ENCODE results near the gene HMCN2. TPM values are rescaled to one million over a fixed set of nuclear protein-coding genes. Genes with fewer than 3 reads are reported as not detected.

The HMCN2 gene
- total RNA-seq, 6 experiments from 2014 or later: 0.31 to 2.0 (median 1.1) TPM

GRCh38 chr9:130447193-130447816, 181.7 kb downstream of the HMCN2 start:
- Histone ChIP-seq H3K4me3 (peak overlapping the region; percentile 81 to 96 (median 94)), H3K27me3 (no peaks in the 10 kb centered on the region), H3K36me3 (peaks cover 0 to 3% (median 0%) of the 10 kb centered on the region in 4 donors), H3K4me1 (peaks cover 0 to 76% (median 35%) of the 10 kb centered on the region in 4 donors), H3K27ac (peak overlapping the region; percentile 80 to 99 (median 91)), H3K9me3 (no peaks in the 10 kb centered on the region)
- intact Hi-C loops (cut with DNase I): no loop called here
- 28% methylated on average over 7 of the region's 12 CpGs for WGBS (ENCODE audit: insufficient coverage, low coverage, low lambda C conversion rate, missing lambda C conversion rate)
- TF ChIP-seq, protein P1, sequence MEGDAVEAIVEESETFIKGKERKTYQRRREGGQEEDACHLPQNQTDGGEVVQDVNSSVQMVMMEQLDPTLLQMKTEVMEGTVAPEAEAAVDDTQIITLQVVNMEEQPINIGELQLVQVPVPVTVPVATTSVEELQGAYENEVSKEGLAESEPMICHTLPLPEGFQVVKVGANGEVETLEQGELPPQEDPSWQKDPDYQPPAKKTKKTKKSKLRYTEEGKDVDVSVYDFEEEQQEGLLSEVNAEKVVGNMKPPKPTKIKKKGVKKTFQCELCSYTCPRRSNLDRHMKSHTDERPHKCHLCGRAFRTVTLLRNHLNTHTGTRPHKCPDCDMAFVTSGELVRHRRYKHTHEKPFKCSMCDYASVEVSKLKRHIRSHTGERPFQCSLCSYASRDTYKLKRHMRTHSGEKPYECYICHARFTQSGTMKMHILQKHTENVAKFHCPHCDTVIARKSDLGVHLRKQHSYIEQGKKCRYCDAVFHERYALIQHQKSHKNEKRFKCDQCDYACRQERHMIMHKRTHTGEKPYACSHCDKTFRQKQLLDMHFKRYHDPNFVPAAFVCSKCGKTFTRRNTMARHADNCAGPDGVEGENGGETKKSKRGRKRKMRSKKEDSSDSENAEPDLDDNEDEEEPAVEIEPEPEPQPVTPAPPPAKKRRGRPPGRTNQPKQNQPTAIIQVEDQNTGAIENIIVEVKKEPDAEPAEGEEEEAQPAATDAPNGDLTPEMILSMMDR (IDR thresholded peaks at IDR 0.05): no peak
- no peak for TF ChIP-seq POLR2A (IDR thresholded peaks at IDR 0.05)
- ATAC-seq (no peak), DNase-seq (peak in 1 of 3 donors; percentile 54)

- WGBS (ENCODE audit: insufficient coverage, low coverage, low lambda C conversion rate, missing lambda C conversion rate): 44% methylated on average over 9 of the region's 12 CpGs
- intact Hi-C loops (cut with DNase I): no loop called here
- ATAC-seq: no peak
- DNase-seq: peak in 1 of 3 donors; percentile 62
- H3K9me3 ChIP-seq: no peaks in the 10 kb centered on the region
- H3K4me1 ChIP-seq: peaks cover 0 to 76% (median 38%) of the 10 kb centered on the region in 4 donors
- H3K27me3 ChIP-seq: no peaks in the 10 kb centered on the region
- peak overlapping the region in 1 of 3 donors; percentile 96 for H3K4me3 ChIP-seq
- peaks cover 0 to 6% (median 2%) of the 10 kb centered on the region in 4 donors for H3K36me3 ChIP-seq
- TF ChIP-seq POLR2A (IDR thresholded peaks at IDR 0.05): no peak
- TF ChIP-seq, protein P1 (IDR thresholded peaks at IDR 0.05): no peak
- H3K27ac ChIP-seq: peak overlapping the region in 2 of 3 donors; percentile 91 to 99
Observed at GRCh38 chr9:130448035-130448624, 182.6 kb downstream of the HMCN2 start.

GRCh38 chr9:130448771-130449603, 183.4 kb downstream of the HMCN2 start:
- 65% methylated on average over 7 of the region's 10 CpGs for WGBS (ENCODE audit: insufficient coverage, low coverage, low lambda C conversion rate, missing lambda C conversion rate)
- intact Hi-C loops (cut with DNase I): no loop called here
- H3K9me3 ChIP-seq: no peaks in the 10 kb centered on the region
- TF ChIP-seq, protein P1 (IDR thresholded peaks at IDR 0.05): no peak
- no peak for TF ChIP-seq POLR2A (IDR thresholded peaks at IDR 0.05)
- peaks cover 0 to 74% (median 36%) of the 10 kb centered on the region in 4 donors for H3K4me1 ChIP-seq
- peaks cover 0 to 7% (median 2%) of the 10 kb centered on the region in 4 donors for H3K36me3 ChIP-seq
- H3K4me3 ChIP-seq: no peak overlapping the region
- no peaks in the 10 kb centered on the region for H3K27me3 ChIP-seq
- DNase-seq: peak in 1 of 3 donors; percentile 55
- H3K27ac ChIP-seq: peak overlapping the region in 2 of 3 donors; percentile 21 to 99
- ATAC-seq: no peak

DNA sequence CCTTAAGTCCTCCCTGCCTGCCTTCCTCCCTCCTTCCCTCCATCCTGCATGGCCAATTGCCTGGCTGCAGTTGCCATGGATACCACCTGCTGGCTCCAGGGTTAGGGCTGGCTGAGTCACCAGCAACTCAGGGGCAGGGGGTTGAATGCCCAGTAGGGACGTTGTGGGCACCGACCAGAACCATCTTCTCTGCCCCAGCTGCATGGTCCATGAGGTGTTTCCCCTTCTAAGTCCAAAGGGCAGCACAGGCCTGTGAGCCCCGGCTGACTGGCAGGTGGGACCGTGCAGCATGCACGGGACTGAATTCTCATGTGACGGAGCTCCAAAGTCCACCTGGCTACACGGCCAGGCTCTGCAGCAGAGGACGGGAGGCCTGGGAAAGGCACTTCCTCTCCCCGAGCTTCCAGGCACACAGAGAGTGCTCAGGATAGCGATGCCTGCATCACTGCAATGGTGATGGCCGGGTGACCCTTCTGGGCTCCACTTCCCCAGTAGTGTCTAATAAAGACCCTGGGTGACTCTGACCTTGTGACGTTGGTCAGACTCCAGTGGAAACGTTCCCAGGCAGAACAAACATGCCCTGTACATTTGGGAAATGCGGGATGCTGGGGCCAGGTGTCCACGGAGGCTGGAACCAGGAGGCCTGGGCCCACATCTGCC, 184.9 kb downstream of the HMCN2 start:
- H3K27ac ChIP-seq: peak overlapping the region in 2 of 3 donors; percentile 60 to 99
- TF ChIP-seq, protein P1 (IDR thresholded peaks at IDR 0.05): no peak
- TF ChIP-seq POLR2A (IDR thresholded peaks at IDR 0.05): peak; percentile 52
- DNase-seq (peak; percentile 78 to 94 (median 92)), ATAC-seq (peak; percentile 43 to 71 (median 58))
- peaks cover 0 to 69% (median 34%) of the 10 kb centered on the region in 4 donors for H3K4me1 ChIP-seq
- H3K27me3 ChIP-seq: no peaks in the 10 kb centered on the region
- peak overlapping the region in 2 of 3 donors; percentile 0 to 2 for H3K4me3 ChIP-seq
- intact Hi-C loops (cut with DNase I): no loop called here
- WGBS (ENCODE audit: insufficient coverage, low coverage, low lambda C conversion rate, missing lambda C conversion rate): 30% methylated on average over 2 of the region's 15 CpGs
- no peaks in the 10 kb centered on the region for H3K9me3 ChIP-seq
- peaks cover 0 to 16% (median 4%) of the 10 kb centered on the region in 4 donors for H3K36me3 ChIP-seq

All from right lobe of liver (tissue), 6 donors.